ENCODE measurements around the gene GALR1. TPM values are rescaled to one million over a fixed set of nuclear protein-coding genes. Genes with fewer than 3 reads are reported as not detected.

The GALR1 gene
- total RNA-seq, 4 donors from 2014 or later: under 0.01 to 0.33 (median 0.16) TPM

DNA sequence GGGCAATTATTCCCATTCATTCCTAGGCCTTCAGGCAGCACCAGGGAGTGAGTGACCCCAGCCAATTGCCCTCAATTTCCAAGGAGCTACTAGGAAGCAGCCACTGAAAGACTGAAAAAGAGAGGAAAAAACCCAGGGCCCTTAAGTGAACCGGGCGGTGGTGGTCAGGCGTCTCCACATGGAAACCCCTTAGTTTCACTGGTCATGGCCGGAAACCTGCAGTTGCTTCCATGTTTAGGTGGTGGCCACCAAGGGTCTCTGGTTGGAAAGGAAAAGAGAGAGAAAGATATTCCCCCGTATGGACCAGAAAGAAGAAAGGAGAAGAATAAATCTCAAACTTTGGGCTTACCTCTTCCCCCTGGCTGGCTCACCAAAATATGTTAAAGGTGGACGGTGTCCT, 64.9 kb downstream of the GALR1 start:
- H3K4me3 ChIP-seq: no peak overlapping the region
- no peaks in the 10 kb centered on the region for H3K36me3 ChIP-seq
- no peaks in the 10 kb centered on the region for H3K27me3 ChIP-seq
- no peaks in the 10 kb centered on the region for H3K9me3 ChIP-seq
- no peak for TF ChIP-seq EP300 (IDR thresholded peaks at IDR 0.05)
- TF ChIP-seq, protein P1, sequence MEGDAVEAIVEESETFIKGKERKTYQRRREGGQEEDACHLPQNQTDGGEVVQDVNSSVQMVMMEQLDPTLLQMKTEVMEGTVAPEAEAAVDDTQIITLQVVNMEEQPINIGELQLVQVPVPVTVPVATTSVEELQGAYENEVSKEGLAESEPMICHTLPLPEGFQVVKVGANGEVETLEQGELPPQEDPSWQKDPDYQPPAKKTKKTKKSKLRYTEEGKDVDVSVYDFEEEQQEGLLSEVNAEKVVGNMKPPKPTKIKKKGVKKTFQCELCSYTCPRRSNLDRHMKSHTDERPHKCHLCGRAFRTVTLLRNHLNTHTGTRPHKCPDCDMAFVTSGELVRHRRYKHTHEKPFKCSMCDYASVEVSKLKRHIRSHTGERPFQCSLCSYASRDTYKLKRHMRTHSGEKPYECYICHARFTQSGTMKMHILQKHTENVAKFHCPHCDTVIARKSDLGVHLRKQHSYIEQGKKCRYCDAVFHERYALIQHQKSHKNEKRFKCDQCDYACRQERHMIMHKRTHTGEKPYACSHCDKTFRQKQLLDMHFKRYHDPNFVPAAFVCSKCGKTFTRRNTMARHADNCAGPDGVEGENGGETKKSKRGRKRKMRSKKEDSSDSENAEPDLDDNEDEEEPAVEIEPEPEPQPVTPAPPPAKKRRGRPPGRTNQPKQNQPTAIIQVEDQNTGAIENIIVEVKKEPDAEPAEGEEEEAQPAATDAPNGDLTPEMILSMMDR (IDR thresholded peaks at IDR 0.05): no peak
- TF ChIP-seq POLR2AphosphoS5 (IDR thresholded peaks at IDR 0.05): no peak
- TF ChIP-seq POLR2A (IDR thresholded peaks at IDR 0.05; ENCODE audit: low read depth): no peak
- 89% methylated on average over 6 of the region's 6 CpGs for WGBS
- H3K4me1 ChIP-seq: no peaks in the 10 kb centered on the region
- DNase-seq (ENCODE audit: extremely low spot score): no peak
- intact Hi-C loops (cut with DNase I): no loop called here
- no peak overlapping the region for H3K27ac ChIP-seq (replicated peaks in 1 of 4)

DNA sequence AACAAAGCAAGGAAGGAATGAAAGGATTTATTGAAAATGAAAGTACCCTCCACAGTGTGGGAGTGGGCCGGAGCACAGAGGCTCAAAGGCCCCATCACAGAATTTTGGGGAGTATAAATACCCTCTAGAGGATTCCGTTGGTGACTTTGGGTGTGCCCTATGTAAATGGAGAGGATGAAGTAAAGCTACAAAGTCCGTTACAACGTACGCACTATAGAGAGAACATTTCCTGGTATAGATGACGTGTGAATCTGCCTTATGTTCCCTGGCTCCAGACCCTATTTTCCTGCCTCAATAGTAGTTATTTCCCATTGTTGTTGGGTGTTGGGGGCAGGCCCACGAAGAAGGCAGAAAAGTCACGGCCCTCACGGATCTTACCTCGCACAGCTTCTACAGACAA, 65.3 kb downstream of the GALR1 start:
- TF ChIP-seq POLR2AphosphoS5 (IDR thresholded peaks at IDR 0.05) (no peak), POLR2A (IDR thresholded peaks at IDR 0.05; ENCODE audit: low read depth) (no peak), EP300 (IDR thresholded peaks at IDR 0.05) (no peak)
- TF ChIP-seq, protein P1 (IDR thresholded peaks at IDR 0.05): no peak
- DNase-seq (ENCODE audit: extremely low spot score): no peak
- H3K4me1 ChIP-seq: no peaks in the 10 kb centered on the region
- H3K4me3 ChIP-seq: no peak overlapping the region
- no peaks in the 10 kb centered on the region for H3K9me3 ChIP-seq
- no peak overlapping the region for H3K27ac ChIP-seq (replicated peaks in 1 of 4)
- 91% methylated on average over 10 of the region's 10 CpGs for WGBS
- no peaks in the 10 kb centered on the region for H3K36me3 ChIP-seq
- no peaks in the 10 kb centered on the region for H3K27me3 ChIP-seq
- intact Hi-C loops (cut with DNase I): no loop called here

DNA sequence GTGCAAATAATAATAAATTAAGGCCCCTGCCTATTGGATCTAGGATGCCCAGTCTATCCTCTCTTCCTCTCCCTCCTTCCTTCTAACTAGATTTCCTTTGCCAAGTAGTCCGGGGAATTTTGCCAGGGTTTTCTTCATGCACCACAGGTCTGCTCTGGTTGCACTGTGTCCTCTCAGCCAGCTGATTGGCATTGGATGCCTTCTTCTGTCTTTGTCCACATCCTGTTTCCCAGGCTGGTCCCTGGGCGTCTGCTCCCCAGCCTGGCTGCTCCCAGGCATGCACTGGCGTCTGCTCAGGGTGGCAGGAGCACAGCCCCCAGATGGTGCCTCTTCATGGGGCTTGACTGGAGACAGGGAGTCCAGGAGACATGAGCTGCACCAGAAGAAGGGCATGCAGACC, 66.4 kb downstream of the GALR1 start:
- Histone ChIP-seq H3K27ac (replicated peaks in 1 of 4) (no peak overlapping the region), H3K9me3 (no peaks in the 10 kb centered on the region), H3K27me3 (no peaks in the 10 kb centered on the region), H3K36me3 (no peaks in the 10 kb centered on the region), H3K4me1 (peaks cover 4 to 6% (median 5%) of the 10 kb centered on the region in 4 donors), H3K4me3 (no peak overlapping the region)
- intact Hi-C loops (cut with DNase I): no loop called here
- no peak for DNase-seq (ENCODE audit: extremely low spot score)
- no peak for TF ChIP-seq POLR2A (IDR thresholded peaks at IDR 0.05; ENCODE audit: low read depth)
- TF ChIP-seq, protein P1 (IDR thresholded peaks at IDR 0.05): no peak
- TF ChIP-seq EP300 (IDR thresholded peaks at IDR 0.05): no peak
- no peak for TF ChIP-seq POLR2AphosphoS5 (IDR thresholded peaks at IDR 0.05)
- WGBS: 62% methylated on average over 1 of the region's 3 CpGs

DNA sequence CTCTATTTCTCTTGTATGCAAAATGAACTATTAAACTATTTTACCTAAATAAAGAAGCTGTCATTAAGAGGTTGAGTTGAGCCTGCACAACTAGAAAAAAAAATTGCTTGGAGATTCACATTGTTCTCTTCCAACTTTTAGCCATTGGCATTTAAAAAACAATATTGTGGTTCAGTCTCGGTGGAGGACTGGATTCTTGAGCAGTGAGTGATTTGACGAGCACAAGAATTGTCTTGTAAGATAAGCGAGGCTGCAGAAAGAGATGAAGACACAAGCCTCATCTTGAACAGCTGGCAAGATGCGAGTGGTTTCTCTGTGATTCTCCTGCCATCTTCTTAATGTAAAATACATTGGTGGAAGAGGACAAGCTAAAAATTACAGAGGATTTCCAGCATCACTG, 67.0 kb downstream of the GALR1 start:
- no peak for TF ChIP-seq POLR2A (IDR thresholded peaks at IDR 0.05; ENCODE audit: low read depth)
- intact Hi-C loops (cut with DNase I): no loop called here
- Histone ChIP-seq H3K27ac (replicated peaks in 1 of 4) (no peak overlapping the region), H3K27me3 (no peaks in the 10 kb centered on the region), H3K4me3 (no peak overlapping the region), H3K36me3 (no peaks in the 10 kb centered on the region), H3K9me3 (no peaks in the 10 kb centered on the region), H3K4me1 (peaks cover 6 to 8% (median 7%) of the 10 kb centered on the region in 4 donors)
- no peak for DNase-seq (ENCODE audit: extremely low spot score)
- WGBS: 85% methylated on average over 4 of the region's 4 CpGs

DNA sequence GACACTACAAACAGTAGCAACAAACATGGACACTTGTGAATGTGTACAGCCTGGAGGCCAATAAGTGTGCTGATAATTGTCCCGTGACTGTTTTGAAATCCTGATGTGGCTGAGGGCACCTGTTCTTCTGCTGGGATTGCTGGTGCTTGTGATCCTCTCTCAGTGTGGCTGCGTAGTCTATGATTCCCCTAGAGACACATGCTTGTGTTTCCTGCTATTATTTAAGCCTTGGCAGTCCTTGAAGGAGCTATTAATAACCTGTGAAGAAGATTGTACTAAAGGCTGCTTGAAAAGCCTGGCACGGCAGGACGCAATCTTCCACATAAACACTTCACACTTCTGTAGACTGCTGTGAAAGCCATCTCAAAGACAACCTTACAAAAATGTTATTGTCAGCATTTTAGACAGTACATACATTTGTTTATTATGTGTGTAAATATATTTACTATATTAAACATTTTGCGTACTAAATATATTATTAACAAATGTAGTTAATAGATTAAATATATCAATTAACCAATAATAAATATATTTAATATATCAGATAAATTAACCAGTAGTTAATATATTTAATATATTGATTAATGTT, 71.4 kb downstream of the GALR1 start:
- H3K27ac ChIP-seq (replicated peaks in 1 of 4): no peak overlapping the region
- H3K36me3 ChIP-seq: no peaks in the 10 kb centered on the region

More for the DNA sequence above, 71.4 kb downstream of the GALR1 start:
- Histone ChIP-seq H3K4me3 (no peak overlapping the region), H3K27me3 (no peaks in the 10 kb centered on the region), H3K9me3 (no peaks in the 10 kb centered on the region), H3K4me1 (peaks cover 6 to 8% (median 7%) of the 10 kb centered on the region in 4 donors)
- no peak for DNase-seq (ENCODE audit: extremely low spot score)
- WGBS: 30% methylated on average over 5 of the region's 5 CpGs
- intact Hi-C loops (cut with DNase I): no loop called here
- no peak for TF ChIP-seq EP300 (IDR thresholded peaks at IDR 0.05)
- peak in 1 of 2 donors; percentile 39 for TF ChIP-seq POLR2AphosphoS5 (IDR thresholded peaks at IDR 0.05)
